Breast epithelium (tissue), 3 donors: ENCODE results near the gene FBXW8.

Source experiments
- CTCF ChIP-seq, 3 donors: fragments of 450-650 bp; IDR thresholded peaks; one replicate each; pipeline ENCODE4 v1.5.1; 2016 to 2017; ENCODE audit warnings: antibody characterized with exemption in 3 of 3, mild to moderate bottlenecking in 3 of 3, moderate library complexity in 3 of 3
- POLR2A ChIP-seq: fragments of 450-650 bp; IDR thresholded peaks from one replicate; pipeline ENCODE4 v1.6.1; 2016; ENCODE audit warnings: antibody characterized with exemption, mild to moderate bottlenecking, moderate library complexity
- POLR2AphosphoS5 ChIP-seq, 3 donors: sonication (generic); formaldehyde crosslinking; IDR thresholded peaks; one replicate each; pipeline ENCODE4 v1.6.1; 2017; ENCODE audit warnings: antibody characterized with exemption in 3 of 3

- no peak for TF ChIP-seq CTCF (IDR thresholded peaks at IDR 0.05)
- TF ChIP-seq POLR2A, result no peak
- no peak for TF ChIP-seq POLR2AphosphoS5 (IDR thresholded peaks at IDR 0.05)
Observed at GRCh38 chr12:117071009-117071408, 160.3 kb downstream of the FBXW8 start.
